K562 treated with DMSO at 1 percent for 4 hours (cell line): ENCODE measurements around the gene TRIM38. TPM values are rescaled to one million over a fixed set of nuclear protein-coding genes. Genes with fewer than 3 reads are reported as not detected.

Source experiments
- total RNA-seq: library from RNA; unstranded; fragments of 300-600 nt; gene quantifications from 2 replicates; pipeline ENCODE4 v1.2.3, GENCODE V29; 2022; ENCODE audit not compliant: insufficient read depth

The TRIM38 gene, protein sequence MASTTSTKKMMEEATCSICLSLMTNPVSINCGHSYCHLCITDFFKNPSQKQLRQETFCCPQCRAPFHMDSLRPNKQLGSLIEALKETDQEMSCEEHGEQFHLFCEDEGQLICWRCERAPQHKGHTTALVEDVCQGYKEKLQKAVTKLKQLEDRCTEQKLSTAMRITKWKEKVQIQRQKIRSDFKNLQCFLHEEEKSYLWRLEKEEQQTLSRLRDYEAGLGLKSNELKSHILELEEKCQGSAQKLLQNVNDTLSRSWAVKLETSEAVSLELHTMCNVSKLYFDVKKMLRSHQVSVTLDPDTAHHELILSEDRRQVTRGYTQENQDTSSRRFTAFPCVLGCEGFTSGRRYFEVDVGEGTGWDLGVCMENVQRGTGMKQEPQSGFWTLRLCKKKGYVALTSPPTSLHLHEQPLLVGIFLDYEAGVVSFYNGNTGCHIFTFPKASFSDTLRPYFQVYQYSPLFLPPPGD
- 4.9 and 5.7 TPM in 2 replicates for total RNA-seq

DNA sequence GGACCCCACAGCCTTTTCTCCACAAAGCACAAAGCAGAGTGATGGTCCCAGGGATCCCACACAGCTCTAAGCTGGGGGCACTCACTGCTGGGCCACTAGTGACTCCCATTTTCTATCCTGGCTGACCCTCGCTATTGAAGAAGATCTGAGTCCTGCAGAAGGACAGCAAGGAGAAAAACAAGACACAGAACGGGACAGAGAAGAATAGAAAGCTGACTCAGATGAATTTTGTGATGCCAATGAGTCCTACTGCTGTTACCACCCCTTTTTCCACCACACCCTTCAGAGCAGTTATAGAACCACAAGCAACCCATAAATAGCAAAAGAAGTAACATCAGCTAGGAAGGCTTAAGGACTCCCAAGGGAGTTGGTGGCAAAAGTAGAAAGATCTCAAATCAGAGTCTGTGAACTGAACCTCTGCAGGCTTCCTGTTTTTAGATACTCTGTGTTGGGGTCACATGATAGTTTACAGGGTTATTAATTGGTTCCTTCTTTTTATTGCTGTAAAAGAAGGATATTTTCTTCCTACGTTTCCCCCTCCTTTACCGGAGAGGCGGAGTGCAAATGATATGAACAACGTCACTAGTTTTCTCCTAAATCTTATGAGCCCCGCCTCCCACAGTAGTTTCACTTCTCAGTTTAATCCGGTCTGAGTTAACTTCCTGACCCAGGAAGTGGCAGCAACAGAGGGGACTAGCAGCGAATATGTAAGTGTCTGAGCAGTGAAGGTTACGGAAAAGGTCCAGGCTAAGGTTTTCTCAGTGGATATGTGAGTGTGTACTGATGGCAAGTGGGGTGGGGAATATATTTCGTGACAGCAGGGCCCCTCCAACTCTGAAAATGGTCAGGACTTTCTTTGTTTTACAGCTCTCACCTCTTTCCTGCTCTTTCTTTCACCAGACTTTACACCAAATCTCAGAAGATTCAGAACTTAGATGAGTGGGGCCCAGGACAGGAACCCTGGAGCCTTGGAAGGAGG is at the start of gene TRIM38:
Gene TRIM38, plus strand, starts transcription at position 654 of the 979 bp plus-strand sequence. CDS start 3,721 bp downstream, outside the sequence.

DNA sequence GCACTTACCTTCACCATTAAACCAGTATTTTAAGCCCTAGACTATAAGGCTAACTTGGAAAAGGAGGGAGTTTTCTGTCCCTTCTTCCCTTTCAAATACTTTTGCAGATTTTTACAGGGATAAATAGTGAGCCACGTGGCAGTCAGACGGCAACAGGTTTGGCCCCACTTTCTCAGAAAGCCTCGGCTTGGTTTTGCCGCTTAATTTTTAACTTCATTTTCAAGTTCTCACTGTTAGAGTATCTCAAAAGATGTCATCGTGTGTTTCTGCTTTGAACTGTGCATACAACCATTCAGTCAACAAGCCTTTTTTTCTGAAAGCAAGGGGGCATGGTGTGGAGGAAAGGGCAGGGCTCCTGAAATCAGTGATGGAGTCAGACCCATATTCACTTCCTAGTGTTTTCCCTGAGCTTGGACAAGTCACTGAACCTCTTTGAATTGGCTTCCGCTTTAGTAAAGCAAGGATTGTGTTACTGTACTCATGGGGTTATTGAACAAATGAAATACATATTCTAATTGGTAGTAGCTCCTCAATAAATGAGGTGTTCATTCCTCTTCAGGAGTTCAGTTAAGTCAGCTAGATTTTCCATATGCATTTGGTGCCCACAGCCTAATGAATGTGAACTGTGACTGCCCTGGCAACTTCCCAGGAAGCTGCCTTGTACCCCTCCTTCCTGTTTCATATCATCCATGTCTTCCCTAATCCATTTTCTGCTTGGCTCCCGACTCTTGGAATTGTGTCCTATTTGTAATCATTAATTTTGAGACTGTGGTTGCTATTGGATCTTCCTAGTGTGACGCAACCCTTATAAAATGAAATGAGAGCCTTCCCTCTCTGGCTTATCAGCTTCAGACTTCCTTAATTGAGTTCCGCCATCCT is 31.8 kb upstream of the TRIM38 start, which contains the start of gene SLC17A2:
Gene SLC17A2, minus strand, starts transcription at position 160 of the 879 bp plus-strand sequence. CDS start 4,895 bp downstream, outside the sequence.

Other genes starting within 250 kb of the TRIM38 start
- gene SLC17A4, start 208.1 kb upstream of the TRIM38 start, total RNA-seq, result not detected in 2 replicates
- gene SLC17A1, start 130.8 kb upstream of the TRIM38 start, total RNA-seq, result not detected in 2 replicates
- gene SLC17A3, start 88.6 kb upstream of the TRIM38 start, total RNA-seq, result not detected in 2 replicates
- gene SLC17A2, start 32.1 kb upstream of the TRIM38 start, total RNA-seq, result not detected in 2 replicates
- 1.3 and 4.5 TPM in 2 replicates for gene HFE, start 124.6 kb downstream of the TRIM38 start, total RNA-seq